H1 (cell line): ENCODE measurements around the gene PARD3. TPM values are rescaled to one million over a fixed set of nuclear protein-coding genes. Genes with fewer than 3 reads are reported as not detected.

Experiments
- CTCF ChIA-PET: fragments of 300-600 bp; sonication (Branson Sonifier 250); formaldehyde crosslinking; loops from one replicate; lab custom pipeline; 2021; ENCODE audit not compliant: partially characterized antibody; lab: Charles Lee
- POLR2A ChIA-PET: fragments of 300-600 bp; sonication (Branson Sonifier 250); formaldehyde crosslinking; loops from one replicate; lab custom pipeline; 2021; ENCODE audit warnings: inconsistent platforms; ENCODE audit not compliant: partially characterized antibody; lab: Charles Lee
- DNase-seq, 2 experiments: peaks; one replicate each; pipeline versions ENCODE4 v3.0.0 to v3.0.0-alpha.2; 2010 to 2022; ENCODE audit warnings: low spot score in 2 of 2, low read depth in 1 of 2, mixed read lengths in 1 of 2
- FAIRE-seq: peaks from 2 replicates; lab custom pipeline; 2011; peaks lifted over from hg19 to GRCh38; lab: Jason Lieb, UNC
- H2AFZ ChIP-seq: 2 replicates; pipeline ENCODE4 v1.8.1; 2012; ENCODE audit warnings: low read length, inconsistent platforms
- H2AK5ac ChIP-seq: 2 replicates; pipeline ENCODE4 v1.6.1; 2013; ENCODE audit warnings: low read depth, low read length
- H2BK120ac ChIP-seq: replicated peaks from 2 replicates; pipeline ENCODE3; 2013; ENCODE audit warnings: low read depth, low read length, inconsistent platforms
- H2BK12ac ChIP-seq: 2 replicates; pipeline ENCODE4 v1.6.1; 2013; ENCODE audit warnings: low read depth, low read length
- H2BK15ac ChIP-seq: 2 replicates; pipeline ENCODE4 v1.6.1; 2013; ENCODE audit warnings: low read length
- H2BK20ac ChIP-seq: 2 replicates; pipeline ENCODE4 v1.6.1; 2013; ENCODE audit warnings: low read length
- H2BK5ac ChIP-seq: 2 replicates; pipeline ENCODE4 v1.6.1; 2013; ENCODE audit warnings: low read depth, low read length
- H3K14ac ChIP-seq: 2 replicates; pipeline ENCODE4 v1.6.1; 2013; ENCODE audit warnings: inconsistent platforms; ENCODE audit not compliant: insufficient read length
- H3K18ac ChIP-seq: 2 replicates; pipeline ENCODE4 v1.6.1; 2013; ENCODE audit warnings: low read length; ENCODE audit errors: extremely low read depth
- H3K23ac ChIP-seq: 2 replicates; pipeline ENCODE4 v1.6.1; 2013; ENCODE audit warnings: inconsistent platforms; ENCODE audit not compliant: insufficient read length
- H3K23me2 ChIP-seq: 2 replicates; pipeline ENCODE4 v1.6.1; 2013; ENCODE audit warnings: low read depth, low read length
- H3K27ac ChIP-seq: 2 replicates; pipeline ENCODE4 v1.6.1; 2011; ENCODE audit warnings: low read depth, low read length, inconsistent platforms
- H3K27me3 ChIP-seq, 4 experiments: replicated peaks in 1 of 4; 1 replicate in 1 of 4; 2 replicates in 3 of 4; pipeline versions ENCODE4 v1.6.1 to v1.8.1; 2011 to 2013; ENCODE audit warnings: low read length in 3 of 4, mild to moderate bottlenecking in 3 of 4, inconsistent platforms in 2 of 4, mixed read lengths in 2 of 4, moderate library complexity in 1 of 4; ENCODE audit not compliant: control insufficient read depth in 3 of 4, insufficient read depth in 3 of 4; ENCODE audit errors: extremely low read depth in 1 of 4
- H3K36me3 ChIP-seq, 4 experiments: 2 replicates each; pipeline versions ENCODE4 v1.6.1 to v1.8.1; 2011 to 2013; ENCODE audit warnings: mild to moderate bottlenecking in 4 of 4, low read length in 3 of 4, moderate library complexity in 2 of 4, control low read depth in 1 of 4, inconsistent platforms in 1 of 4; ENCODE audit not compliant: insufficient read depth in 4 of 4, control insufficient read depth in 2 of 4
- H3K4ac ChIP-seq: replicated peaks from 2 replicates; pipeline ENCODE3; 2013; ENCODE audit warnings: low read length, low read depth, mixed read lengths, inconsistent platforms; ENCODE audit not compliant: insufficient read length
- H3K4me1 ChIP-seq, 4 experiments: replicated peaks in 1 of 4; 1 replicate in 1 of 4; 2 replicates in 3 of 4; pipeline versions ENCODE4 v1.6.1 to v1.8.1; 2011 to 2013; ENCODE audit warnings: low read length in 3 of 4, inconsistent platforms in 2 of 4, mixed read lengths in 1 of 4; ENCODE audit not compliant: insufficient read depth in 4 of 4, control insufficient read depth in 3 of 4
- H3K4me2 ChIP-seq, 2 experiments: 2 replicates each; pipeline versions ENCODE4 v1.6.1 to v1.8.1; 2011 to 2013; ENCODE audit warnings: low read depth in 2 of 2, low read length in 2 of 2, control low read depth in 1 of 2, inconsistent platforms in 1 of 2, mild to moderate bottlenecking in 1 of 2; ENCODE audit not compliant: insufficient read depth in 1 of 2
- H3K4me3 ChIP-seq, 4 experiments: fragments of 200-600, 300-600 bp in 1 of 4; sonication (generic), shearing (Covaris generic), sonication (Bioruptor Twin) in 1 of 4; 2 replicates each; pipeline versions ENCODE4 v1.5.1 to v1.8.1; 2011 to 2016; ENCODE audit warnings: low read length in 4 of 4, low read depth in 3 of 4, control low read depth in 2 of 4, inconsistent platforms in 2 of 4, mild to moderate bottlenecking in 2 of 4, mixed read lengths in 1 of 4, moderate library complexity in 1 of 4; ENCODE audit not compliant: insufficient read depth in 2 of 4; ENCODE audit errors: extremely low read depth in 1 of 4
- H3K56ac ChIP-seq: replicated peaks from 2 replicates; pipeline ENCODE3; 2013; ENCODE audit warnings: low read depth, mild to moderate bottlenecking, mixed read lengths, low read length, inconsistent platforms; ENCODE audit not compliant: insufficient read length
- H3K79me1 ChIP-seq: 2 replicates; pipeline ENCODE4 v1.6.1; 2013; ENCODE audit warnings: low read depth, low read length, control low read depth
- H3K79me2 ChIP-seq, 2 experiments: 2 replicates each; pipeline versions ENCODE4 v1.6.1 to v1.8.1; 2012 to 2013; ENCODE audit warnings: low read length in 2 of 2, mild to moderate bottlenecking in 2 of 2, inconsistent platforms in 1 of 2; ENCODE audit not compliant: insufficient read depth in 2 of 2, control insufficient read depth in 1 of 2
- H3K9ac ChIP-seq, 4 experiments: replicated peaks in 1 of 4; 1 replicate in 1 of 4; 2 replicates in 3 of 4; pipeline versions ENCODE4 v1.6.1 to v1.8.1; 2011 to 2013; ENCODE audit warnings: low read depth in 3 of 4, low read length in 3 of 4, control low read depth in 2 of 4, mild to moderate bottlenecking in 2 of 4, moderate library complexity in 2 of 4, inconsistent platforms in 1 of 4; ENCODE audit errors: extremely low read depth in 1 of 4
- H3K9me3 ChIP-seq, 2 experiments: 2 replicates each; pipeline versions ENCODE4 v1.6.1 to v1.8.1; 2012 to 2013; ENCODE audit warnings: mild to moderate bottlenecking in 2 of 2, moderate library complexity in 2 of 2, control low read depth in 1 of 2, inconsistent platforms in 1 of 2, low read depth in 1 of 2, low read length in 1 of 2, mixed read lengths in 1 of 2; ENCODE audit not compliant: insufficient read depth in 2 of 2
- H4K20me1 ChIP-seq, 2 experiments: replicated peaks in 1 of 2; 2 replicates each; pipeline versions ENCODE3 to v1.8.1; 2011 to 2013; ENCODE audit warnings: inconsistent platforms in 2 of 2, low read length in 2 of 2, mild to moderate bottlenecking in 1 of 2; ENCODE audit not compliant: insufficient read depth in 2 of 2, control insufficient read depth in 1 of 2
- H4K5ac ChIP-seq: 2 replicates; pipeline ENCODE4 v1.6.1; 2013; ENCODE audit warnings: low read length, low read depth, mixed read lengths, inconsistent platforms; ENCODE audit not compliant: insufficient read length
- H4K8ac ChIP-seq: 2 replicates; pipeline ENCODE4 v1.8.0; 2013; ENCODE audit warnings: mild to moderate bottlenecking, moderate library complexity, low read length, inconsistent platforms; ENCODE audit not compliant: insufficient read depth; ENCODE audit errors: extremely low read depth
- H4K91ac ChIP-seq: replicated peaks from 2 replicates; pipeline ENCODE3; 2013; ENCODE audit warnings: low read length, mixed read lengths, inconsistent platforms; ENCODE audit not compliant: insufficient read length
- CTBP2 ChIP-seq: IDR thresholded peaks from 2 replicates; pipeline ENCODE4 v1.7.0; 2011; ENCODE audit warnings: borderline replicate concordance, mild to moderate bottlenecking, moderate library complexity, mixed read lengths, low read length; ENCODE audit not compliant: insufficient read depth, insufficient read length
- KDM5A ChIP-seq: fragments of 200-600 bp; IDR thresholded peaks from 2 replicates; pipeline ENCODE4 v1.7.1; 2012; ENCODE audit warnings: mild to moderate bottlenecking, low read length, inconsistent platforms, mixed read lengths
- POLR2AphosphoS5 ChIP-seq: IDR thresholded peaks from 2 replicates; pipeline ENCODE4 v1.6.1; 2011; ENCODE audit warnings: low read depth, low read length
- RAD21 ChIP-seq, 2 experiments: IDR thresholded peaks in 1 of 2; conservative IDR thresholded peaks in 1 of 2; 2 replicates each; pipeline ENCODE4 v1.6.1; 2011; ENCODE audit warnings: low read depth in 2 of 2, low read length in 2 of 2, improper control_type of control experiment in 1 of 2, inconsistent platforms in 1 of 2, mild to moderate bottlenecking in 1 of 2, moderate library complexity in 1 of 2
- RNF2 ChIP-seq: fragments of 200-900, 300-1000 bp; sonication (generic); IDR thresholded peaks from 2 replicates; pipeline ENCODE4 v1.7.1; 2016; ENCODE audit warnings: borderline replicate concordance, low read depth, mild to moderate bottlenecking, antibody characterized with exemption, low read length; ENCODE audit not compliant: poor library complexity, severe bottlenecking; ENCODE audit errors: missing control alignments
- SP4 ChIP-seq: IDR thresholded peaks from 2 replicates; pipeline ENCODE4 v1.6.1; 2012; ENCODE audit warnings: low read length, inconsistent platforms
- WGBS, 2 experiments: shearing (Covaris generic) in 1 of 2; methylation state at CpG; one replicate each; pipeline versions ENCODE4 v1.1.6 to v1.1.7; 2013 to 2015; ENCODE audit warnings: low lambda C conversion rate in 2 of 2, mixed read lengths in 2 of 2, inconsistent platforms in 1 of 2, low coverage in 1 of 2, missing lambda C conversion rate in 1 of 2; ENCODE audit not compliant: insufficient replicate concordance in 2 of 2, insufficient coverage in 1 of 2, insufficient read length in 1 of 2; ENCODE audit errors: extremely low coverage in 1 of 2, missing lambda C conversion rate in 1 of 2; 5-methylcytosine and 5-hydroxymethylcytosine counted together
- polyA plus RNA-seq, 7 experiments: library from polyadenylated mRNA; depleted of rRNA in 3 of 7; stranded (reverse) in 5 of 7; unstranded in 2 of 7; fragments of >200 nt in 5 of 7; fragments of 200-250 nt in 2 of 7; gene quantifications; 1 replicate in 5 of 7; 2 replicates in 1 of 7; 4 replicates in 1 of 7; pipeline versions ENCODE4 v1.2.1 to v1.2.3, GENCODE V29; 2011 to 2013; ENCODE audit warnings: missing spikeins in 2 of 7, mixed read lengths in 2 of 7
- total RNA-seq: library from RNA; stranded (reverse); fragmentation: NEBNext Ultra II Directional; extraction: Animal tissue kit (Norgen Biotek cat#: 25700); gene quantifications from 2 replicates; pipeline ENCODE4 v1.2.1, GENCODE V29; 2021
- TF ChIP-seq, protein P1 (sequence below), 3 experiments: IDR thresholded peaks; 1 replicate in 2 of 3; 2 replicates in 1 of 3; pipeline versions ENCODE4 v1.5.1 to v1.6.1; 2011; ENCODE audit warnings: low read length in 3 of 3, mild to moderate bottlenecking in 3 of 3, inconsistent platforms in 2 of 3, low read depth in 1 of 3, moderate library complexity in 1 of 3; ENCODE audit not compliant: insufficient read depth in 1 of 3; ENCODE audit errors: control extremely low read depth in 1 of 3
- TF ChIP-seq, protein P2 (sequence below): IDR thresholded peaks from 2 replicates; pipeline ENCODE4 v1.6.1; 2012; ENCODE audit warnings: low read length, inconsistent platforms

Gene PARD3
- total and polyA plus RNA-seq, 2 of the 8 experiments (the other 6 are each of a cell fraction or from before 2014, with no cell fraction given): 19.7 to 49.1 TPM

GRCh38 chr10:34649385-34649784 lies 165.7 kb downstream of the PARD3 start:
- Histone ChIP-seq H2AFZ (no peak overlapping the region), H3K14ac (no peak overlapping the region), H3K4me1 (peaks cover 8 to 26% (median 22%) of the 10 kb centered on the region in 4 experiments), H3K4me3 (no peak overlapping the region), H3K27ac (no peak overlapping the region), H3K27me3 (no peaks in the 10 kb centered on the region), H3K23ac (no peak overlapping the region), H2BK20ac (no peak overlapping the region), H2AK5ac (no peak overlapping the region), H4K8ac (no peak overlapping the region), H3K18ac (no peak overlapping the region), H3K4ac (no peak overlapping the region), H3K36me3 (no peaks in the 10 kb centered on the region), H3K79me1 (peaks cover 12% of the 10 kb centered on the region), H2BK12ac (no peak overlapping the region), H3K56ac (no peak overlapping the region), H3K79me2 (peaks cover under 1 to 88% of the 10 kb centered on the region in 2 experiments; a peak in 3 of 4 replicates)
- DNase-seq: no peak
- WGBS, 2 experiments: 94% methylated on average over 3 of the region's 3 CpGs; no CpG with 5 or more reads in 1 of the 2 experiments
- CTCF ChIA-PET: interaction anchor here (1.0 to 5.0 kb wide), 2 partner anchors 11 to 84 kb away, joined by 3 to 26 read pairs; no protein-coding TSS in a partner anchor
- TF ChIP-seq, protein P1, sequence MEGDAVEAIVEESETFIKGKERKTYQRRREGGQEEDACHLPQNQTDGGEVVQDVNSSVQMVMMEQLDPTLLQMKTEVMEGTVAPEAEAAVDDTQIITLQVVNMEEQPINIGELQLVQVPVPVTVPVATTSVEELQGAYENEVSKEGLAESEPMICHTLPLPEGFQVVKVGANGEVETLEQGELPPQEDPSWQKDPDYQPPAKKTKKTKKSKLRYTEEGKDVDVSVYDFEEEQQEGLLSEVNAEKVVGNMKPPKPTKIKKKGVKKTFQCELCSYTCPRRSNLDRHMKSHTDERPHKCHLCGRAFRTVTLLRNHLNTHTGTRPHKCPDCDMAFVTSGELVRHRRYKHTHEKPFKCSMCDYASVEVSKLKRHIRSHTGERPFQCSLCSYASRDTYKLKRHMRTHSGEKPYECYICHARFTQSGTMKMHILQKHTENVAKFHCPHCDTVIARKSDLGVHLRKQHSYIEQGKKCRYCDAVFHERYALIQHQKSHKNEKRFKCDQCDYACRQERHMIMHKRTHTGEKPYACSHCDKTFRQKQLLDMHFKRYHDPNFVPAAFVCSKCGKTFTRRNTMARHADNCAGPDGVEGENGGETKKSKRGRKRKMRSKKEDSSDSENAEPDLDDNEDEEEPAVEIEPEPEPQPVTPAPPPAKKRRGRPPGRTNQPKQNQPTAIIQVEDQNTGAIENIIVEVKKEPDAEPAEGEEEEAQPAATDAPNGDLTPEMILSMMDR (IDR thresholded peaks at IDR 0.05; ENCODE audit: control extremely low read depth in 1 of 3, insufficient read depth in 1 of 3, low read depth in 1 of 3, low read length in 3 of 3): no peak
- no peak for TF ChIP-seq RNF2
- TF ChIP-seq SP4: no peak
- TF ChIP-seq, protein P2, sequence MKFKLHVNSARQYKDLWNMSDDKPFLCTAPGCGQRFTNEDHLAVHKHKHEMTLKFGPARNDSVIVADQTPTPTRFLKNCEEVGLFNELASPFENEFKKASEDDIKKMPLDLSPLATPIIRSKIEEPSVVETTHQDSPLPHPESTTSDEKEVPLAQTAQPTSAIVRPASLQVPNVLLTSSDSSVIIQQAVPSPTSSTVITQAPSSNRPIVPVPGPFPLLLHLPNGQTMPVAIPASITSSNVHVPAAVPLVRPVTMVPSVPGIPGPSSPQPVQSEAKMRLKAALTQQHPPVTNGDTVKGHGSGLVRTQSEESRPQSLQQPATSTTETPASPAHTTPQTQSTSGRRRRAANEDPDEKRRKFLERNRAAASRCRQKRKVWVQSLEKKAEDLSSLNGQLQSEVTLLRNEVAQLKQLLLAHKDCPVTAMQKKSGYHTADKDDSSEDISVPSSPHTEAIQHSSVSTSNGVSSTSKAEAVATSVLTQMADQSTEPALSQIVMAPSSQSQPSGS: no peak
- no peak for TF ChIP-seq RAD21 (IDR thresholded peaks at IDR 0.05 in 1 of 2, conservative IDR thresholded peaks at IDR 0.05 in 1 of 2; ENCODE audit: low read depth in 2 of 2, low read length in 2 of 2)
- TF ChIP-seq CTBP2: no peak
- no peak for TF ChIP-seq POLR2AphosphoS5
- no peak for TF ChIP-seq KDM5A
- TF ChIP-seq, all 59 proteins: peak for 0
- Histone ChIP-seq H4K5ac (no peak overlapping the region), H2BK5ac (no peak overlapping the region), H2BK120ac (no peak overlapping the region), H3K9me3 (no peaks in the 10 kb centered on the region), H4K20me1 (peaks cover 0 to 2% of the 10 kb centered on the region in 2 experiments), H2BK15ac (no peak overlapping the region), H3K9ac (no peak overlapping the region), H4K91ac (no peak overlapping the region), H3K23me2 (no peaks in the 10 kb centered on the region), H3K4me2 (no peak overlapping the region)
- POLR2A ChIA-PET: no interaction called here
- no peak for FAIRE-seq
